ENCODE results near the gene ZDHHC5.

ZDHHC5 gene, protein sequence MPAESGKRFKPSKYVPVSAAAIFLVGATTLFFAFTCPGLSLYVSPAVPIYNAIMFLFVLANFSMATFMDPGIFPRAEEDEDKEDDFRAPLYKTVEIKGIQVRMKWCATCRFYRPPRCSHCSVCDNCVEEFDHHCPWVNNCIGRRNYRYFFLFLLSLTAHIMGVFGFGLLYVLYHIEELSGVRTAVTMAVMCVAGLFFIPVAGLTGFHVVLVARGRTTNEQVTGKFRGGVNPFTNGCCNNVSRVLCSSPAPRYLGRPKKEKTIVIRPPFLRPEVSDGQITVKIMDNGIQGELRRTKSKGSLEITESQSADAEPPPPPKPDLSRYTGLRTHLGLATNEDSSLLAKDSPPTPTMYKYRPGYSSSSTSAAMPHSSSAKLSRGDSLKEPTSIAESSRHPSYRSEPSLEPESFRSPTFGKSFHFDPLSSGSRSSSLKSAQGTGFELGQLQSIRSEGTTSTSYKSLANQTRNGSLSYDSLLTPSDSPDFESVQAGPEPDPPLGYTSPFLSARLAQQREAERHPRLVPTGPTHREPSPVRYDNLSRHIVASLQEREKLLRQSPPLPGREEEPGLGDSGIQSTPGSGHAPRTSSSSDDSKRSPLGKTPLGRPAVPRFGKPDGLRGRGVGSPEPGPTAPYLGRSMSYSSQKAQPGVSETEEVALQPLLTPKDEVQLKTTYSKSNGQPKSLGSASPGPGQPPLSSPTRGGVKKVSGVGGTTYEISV

GRCh38 chr11:57667736-57668433, at the start of gene ZDHHC5:
TSS of gene ZDHHC5 (plus strand) at chr11:57668114. CDS start at chr11:57673091, 4,977 bp downstream.
- peak; percentile 100 for DNase-seq

GRCh38 chr11:57618438-57618837, 49.5 kb upstream of the ZDHHC5 start:
- no peak for DNase-seq

- DNase-seq = no peak
Measured at GRCh38 chr11:57619331-57619730, 48.6 kb upstream of the ZDHHC5 start.

GRCh38 chr11:57620467-57620866, 47.4 kb upstream of the ZDHHC5 start:
- no peak for DNase-seq

DNA sequence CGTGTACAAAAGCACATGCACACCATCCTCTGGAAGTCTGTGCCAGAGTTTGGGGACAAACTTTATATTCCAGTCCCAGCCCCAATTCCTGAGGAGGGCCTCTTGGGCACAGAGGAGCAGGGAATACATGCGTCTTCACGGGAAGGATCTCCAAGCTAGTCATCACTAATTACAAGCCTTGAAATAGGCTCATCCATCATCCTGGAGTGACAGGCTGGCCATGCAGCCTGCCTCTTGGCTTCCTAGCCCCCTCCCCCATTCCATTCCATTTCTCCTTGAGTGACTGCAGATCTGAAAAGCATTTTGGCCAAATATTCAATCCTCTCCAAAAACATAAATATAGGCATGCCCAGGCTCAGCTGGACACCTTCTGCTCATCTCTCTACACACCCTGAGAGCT, 45.7 kb upstream of the ZDHHC5 start:
- no peak for DNase-seq

DNA sequence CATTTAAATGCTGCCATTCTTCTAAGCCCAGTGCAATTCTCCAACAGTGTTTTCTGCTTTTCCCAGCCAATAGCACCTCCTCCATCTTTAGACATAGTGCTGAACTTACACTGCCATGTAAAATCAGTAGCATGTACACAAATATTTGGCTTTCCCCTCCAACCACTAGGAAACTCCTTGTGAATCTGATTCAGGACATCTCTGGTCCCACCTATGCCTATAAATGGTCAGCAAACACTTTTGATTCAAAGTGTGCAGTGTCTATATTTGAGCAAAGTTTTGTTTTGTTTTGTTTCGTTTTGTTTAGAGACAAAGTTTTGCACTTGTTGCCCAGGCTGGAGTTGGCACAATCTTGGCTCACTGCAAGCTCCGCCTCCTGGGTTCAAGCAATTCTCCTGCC, 43.0 kb upstream of the ZDHHC5 start:
- DNase-seq = no peak

DNA sequence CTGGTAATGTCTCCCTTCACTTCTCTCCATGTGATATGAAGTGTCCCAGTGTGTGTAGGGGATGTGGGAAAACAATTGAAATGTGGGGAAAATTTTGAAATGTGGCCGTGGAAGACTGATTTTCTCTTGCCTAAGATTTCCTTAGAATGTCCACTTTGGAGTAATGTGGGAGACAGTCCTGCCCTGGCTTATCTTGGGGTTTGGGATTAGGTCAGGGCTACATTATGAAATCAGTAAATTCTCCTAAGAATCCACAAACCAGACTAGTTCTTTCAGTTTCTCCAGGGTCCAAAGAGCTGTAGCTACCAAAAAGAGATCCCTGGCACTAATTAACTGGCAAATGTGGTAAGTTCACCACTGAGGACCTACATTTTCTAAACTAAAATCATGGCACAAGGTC, 41.0 kb upstream of the ZDHHC5 start:
- no peak for DNase-seq

DNA sequence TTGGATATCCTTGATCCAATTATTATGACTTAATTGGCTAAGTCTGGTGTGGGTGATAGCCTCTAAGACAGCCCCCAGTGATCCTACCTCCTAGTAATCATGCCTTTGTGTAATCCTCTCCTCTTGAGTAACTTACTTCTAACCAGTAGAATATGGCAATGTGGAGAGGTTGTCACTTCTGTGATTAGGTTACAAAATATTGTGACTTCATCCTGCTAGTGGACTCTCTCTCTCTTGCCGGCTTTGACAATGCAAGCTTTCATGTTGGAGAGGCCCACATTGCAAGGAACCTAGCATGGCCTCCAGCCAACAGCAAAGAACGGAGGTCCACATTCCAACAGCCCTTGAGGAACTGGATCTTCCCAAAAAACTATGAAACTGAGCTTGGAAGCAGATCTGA, 37.7 kb upstream of the ZDHHC5 start:
- DNase-seq = no peak

- DNase-seq = no peak
Measured at GRCh38 chr11:57632116-57632515, 35.8 kb upstream of the ZDHHC5 start.

DNA sequence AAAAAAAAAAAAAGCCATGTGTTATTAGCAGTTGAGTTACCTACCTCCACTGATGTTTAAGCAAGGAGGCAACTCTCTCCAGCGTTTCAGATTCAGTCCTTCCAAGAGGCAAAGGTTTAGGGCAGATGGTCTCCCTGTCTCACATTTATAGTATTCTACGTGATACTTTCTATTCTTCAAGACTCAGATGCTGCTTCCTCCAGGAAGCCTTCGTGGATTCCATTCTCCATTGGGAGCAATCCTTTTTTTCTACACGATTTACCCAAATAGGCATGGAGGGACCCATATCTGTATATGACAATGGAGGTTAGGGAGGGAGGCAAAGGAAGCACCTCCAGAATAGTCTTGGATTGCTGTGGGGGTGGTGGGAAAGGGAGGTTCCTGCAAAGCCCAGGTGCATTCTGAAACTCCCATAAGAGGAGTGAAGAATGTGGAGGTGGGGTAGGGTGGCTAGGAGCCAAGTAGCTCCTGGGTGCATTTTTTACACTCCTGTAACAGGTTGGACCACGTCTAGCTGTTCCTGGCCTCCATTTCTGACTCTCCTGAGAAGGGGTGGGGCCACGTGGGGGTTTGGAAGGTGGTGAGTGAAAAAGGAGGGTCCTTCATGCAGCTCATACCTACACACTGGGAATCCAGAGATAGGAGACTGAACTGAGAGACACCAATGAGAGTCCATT, 34.4 kb upstream of the ZDHHC5 start:
- DNase-seq = no peak

- no peak for DNase-seq
Measured at GRCh38 chr11:57634311-57634710, 33.6 kb upstream of the ZDHHC5 start.

GRCh38 chr11:57635246-57635645, 32.7 kb upstream of the ZDHHC5 start:
- DNase-seq = no peak

DNA sequence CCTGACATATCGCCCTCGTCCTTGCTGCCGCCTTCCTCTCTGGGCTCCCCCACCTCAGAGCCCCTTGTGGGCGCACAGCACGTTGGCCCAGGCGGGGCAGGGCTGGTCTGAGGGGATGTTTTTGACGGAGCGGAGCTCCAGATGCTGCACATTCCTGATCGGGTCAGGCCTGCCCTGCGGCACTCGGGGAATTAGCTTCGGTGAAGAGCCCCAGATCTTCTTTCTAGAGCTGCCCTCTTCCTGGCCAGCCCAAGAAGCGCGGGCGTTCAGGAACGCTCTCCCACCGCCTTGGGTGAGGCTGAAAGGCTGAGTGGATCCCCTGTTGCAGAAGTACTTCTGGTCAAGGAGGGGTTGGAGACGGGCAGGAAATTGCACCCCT, 30.3 kb upstream of the ZDHHC5 start:
- no peak for DNase-seq

GRCh38 chr11:57638005-57638781, 29.7 kb upstream of the ZDHHC5 start:
- peak; percentile 75 for DNase-seq

GRCh38 chr11:57638811-57639320, 29.0 kb upstream of the ZDHHC5 start:
- DNase-seq = no peak

- DNase-seq = peak; percentile 99
Measured at GRCh38 chr11:57639321-57640067, 28.4 kb upstream of the ZDHHC5 start.

GRCh38 chr11:57640068-57640800, 27.7 kb upstream of the ZDHHC5 start:
- no peak for DNase-seq

- DNase-seq = peak; percentile 63
Measured at GRCh38 chr11:57641011-57641807, 26.7 kb upstream of the ZDHHC5 start.

- no peak for DNase-seq
Measured at GRCh38 chr11:57643802-57644201, 24.1 kb upstream of the ZDHHC5 start.
